Activated T-helper 9 cell treated with anti-CD3 and anti-CD28 coated beads, Interleukin-2, amount 50 U/mL, for 16 hours (primary cell): ENCODE measurements around the gene DMBT1.

ENCODE experiments used
- DNase-seq: peaks from one replicate; pipeline ENCODE4 v3.0.0-alpha.2; 2020; ENCODE audit warnings: low read depth

DMBT1 gene

DNA sequence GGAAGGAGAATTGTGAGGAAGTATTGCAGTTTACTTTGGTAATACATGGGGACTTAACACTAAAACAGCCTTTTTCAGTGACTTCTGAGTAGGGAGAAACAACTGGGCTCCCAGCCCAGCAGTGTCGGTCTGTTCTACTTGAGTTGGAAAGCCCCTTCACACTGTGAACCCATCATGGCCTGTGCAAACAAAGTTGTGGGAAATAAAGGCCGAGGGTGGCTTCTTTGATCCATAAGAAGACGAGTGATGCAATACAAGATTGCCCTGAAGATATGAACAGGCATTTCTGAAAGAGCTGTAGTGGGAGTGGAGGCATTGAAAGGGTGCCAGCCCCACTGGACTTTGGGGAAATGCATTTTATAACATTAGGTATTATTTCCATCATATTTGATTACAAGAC lies 110.8 kb downstream of the DMBT1 start:
- DNase-seq, result no peak

DNA sequence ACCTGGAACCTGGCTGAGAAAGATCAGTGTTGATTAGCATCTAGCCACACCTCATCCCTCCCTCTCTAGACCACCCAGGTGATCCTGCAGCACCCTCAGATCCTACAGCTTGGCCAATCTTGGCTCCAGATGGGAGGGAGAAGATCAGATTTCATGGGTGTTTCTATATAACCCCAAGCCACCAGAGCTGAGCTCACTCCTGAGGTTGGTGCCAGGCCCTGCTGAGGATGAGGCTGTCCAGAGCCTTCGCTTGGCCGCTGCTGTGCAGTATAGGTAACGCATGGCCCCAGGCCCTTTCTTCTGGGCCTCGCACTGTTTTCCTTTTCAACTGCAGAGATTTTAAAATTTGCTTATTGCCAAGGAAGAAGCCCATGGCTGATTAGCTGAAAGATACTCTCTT lies 112.1 kb downstream of the DMBT1 start:
- DNase-seq, result no peak

- no peak for DNase-seq
Measured at GRCh38 chr10:122673269-122673668, 112.7 kb downstream of the DMBT1 start.

DNA sequence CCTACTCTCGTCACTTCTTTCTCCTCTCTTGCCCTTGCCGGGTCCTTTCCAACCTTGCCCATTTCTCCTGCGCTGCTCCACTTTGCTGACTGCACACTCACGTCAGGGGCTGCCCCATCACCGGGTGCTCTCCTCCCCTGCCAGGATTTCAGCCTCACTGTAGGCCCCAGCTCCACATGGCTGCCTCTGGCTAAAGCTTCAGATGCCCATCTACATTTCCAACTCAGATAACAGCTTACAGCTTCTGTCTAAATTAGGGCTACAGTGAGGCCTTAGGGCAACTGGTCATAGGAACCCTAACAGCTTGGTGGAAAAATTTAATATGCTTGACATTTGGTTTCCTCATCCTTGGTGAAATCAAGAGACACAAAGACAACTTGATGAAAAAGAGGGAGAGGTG lies 113.2 kb downstream of the DMBT1 start:
- no peak for DNase-seq

GRCh38 chr10:122674781-122675180 lies 114.2 kb downstream of the DMBT1 start:
- no peak for DNase-seq

GRCh38 chr10:122675278-122675677 lies 114.7 kb downstream of the DMBT1 start:
- no peak for DNase-seq

DNA sequence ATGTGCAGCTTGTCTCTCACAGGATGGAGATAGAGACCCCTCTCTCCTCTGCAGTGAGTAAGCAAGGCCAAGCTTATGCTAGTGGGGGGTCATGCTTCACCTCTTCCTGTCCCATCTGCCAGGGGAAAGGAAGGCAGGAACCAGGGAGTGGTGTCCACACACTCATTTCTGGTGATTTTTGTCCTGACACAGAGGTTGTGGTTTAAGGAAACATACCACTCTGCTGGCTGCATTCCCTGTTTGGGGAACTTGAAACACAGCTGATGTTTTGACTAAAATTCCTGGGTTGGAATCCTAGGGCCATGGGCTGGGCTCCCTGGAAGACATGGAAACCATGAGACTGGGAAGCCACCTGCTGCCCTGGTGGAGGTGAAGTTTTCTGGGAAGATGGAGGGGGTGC lies 117.7 kb downstream of the DMBT1 start:
- no peak for DNase-seq

- DNase-seq, result no peak
Measured at GRCh38 chr10:122682522-122682921, 122.0 kb downstream of the DMBT1 start.

DNA sequence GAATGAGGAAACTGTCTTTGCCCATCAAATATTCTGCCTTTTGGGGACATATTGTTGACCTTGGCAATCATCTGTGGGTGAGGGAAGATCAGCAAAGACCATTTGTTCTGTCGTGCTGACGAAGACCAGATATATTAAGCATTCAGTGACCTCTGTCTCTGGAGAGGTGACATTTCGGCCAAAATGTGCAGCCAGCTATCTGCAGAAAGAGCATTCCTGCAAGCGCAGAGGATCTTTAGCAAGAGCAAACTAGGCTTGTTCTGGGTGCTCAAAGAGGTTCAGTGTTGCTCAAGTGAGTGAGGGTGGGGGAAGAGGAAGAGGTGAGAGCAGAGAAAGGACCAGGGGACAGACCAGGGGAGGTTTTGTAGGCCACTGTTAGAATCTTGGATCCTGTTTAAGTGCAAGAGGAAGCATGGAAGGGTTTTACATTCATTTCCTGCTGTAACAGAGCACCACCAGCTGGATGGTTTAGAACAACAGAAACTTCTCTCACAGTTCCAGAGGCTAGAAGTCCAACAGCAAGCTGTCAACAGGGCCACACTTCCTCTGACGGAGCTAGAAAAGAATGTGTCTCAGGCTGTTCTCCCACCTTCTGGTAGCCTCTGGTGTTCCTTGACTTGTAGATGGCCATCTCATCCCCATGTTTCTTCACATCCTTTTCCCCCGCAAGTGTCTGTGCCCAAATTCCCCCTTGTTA lies 127.9 kb downstream of the DMBT1 start:
- no peak for DNase-seq

- no peak for DNase-seq
Measured at GRCh38 chr10:122689146-122689820, 128.7 kb downstream of the DMBT1 start.

- no peak for DNase-seq
Measured at GRCh38 chr10:122692744-122693143, 132.2 kb downstream of the DMBT1 start.
